H54 (cell line): ENCODE measurements around the gene PPP1R2.

ENCODE experiments used
- DNase-seq: peaks from one replicate; pipeline ENCODE4 v3.0.0; 2011; ENCODE audit warnings: low spot score, mixed read lengths; ENCODE audit not compliant: insufficient read length
- FAIRE-seq: peaks from 3 replicates; lab custom pipeline; 2011; peaks lifted over from hg19 to GRCh38; lab: Jason Lieb, UNC
- POLR2A ChIP-seq: IDR thresholded peaks from 2 replicates; pipeline ENCODE4 v1.6.1; 2011; ENCODE audit warnings: low read depth, mild to moderate bottlenecking, low read length

The PPP1R2 gene

DNA sequence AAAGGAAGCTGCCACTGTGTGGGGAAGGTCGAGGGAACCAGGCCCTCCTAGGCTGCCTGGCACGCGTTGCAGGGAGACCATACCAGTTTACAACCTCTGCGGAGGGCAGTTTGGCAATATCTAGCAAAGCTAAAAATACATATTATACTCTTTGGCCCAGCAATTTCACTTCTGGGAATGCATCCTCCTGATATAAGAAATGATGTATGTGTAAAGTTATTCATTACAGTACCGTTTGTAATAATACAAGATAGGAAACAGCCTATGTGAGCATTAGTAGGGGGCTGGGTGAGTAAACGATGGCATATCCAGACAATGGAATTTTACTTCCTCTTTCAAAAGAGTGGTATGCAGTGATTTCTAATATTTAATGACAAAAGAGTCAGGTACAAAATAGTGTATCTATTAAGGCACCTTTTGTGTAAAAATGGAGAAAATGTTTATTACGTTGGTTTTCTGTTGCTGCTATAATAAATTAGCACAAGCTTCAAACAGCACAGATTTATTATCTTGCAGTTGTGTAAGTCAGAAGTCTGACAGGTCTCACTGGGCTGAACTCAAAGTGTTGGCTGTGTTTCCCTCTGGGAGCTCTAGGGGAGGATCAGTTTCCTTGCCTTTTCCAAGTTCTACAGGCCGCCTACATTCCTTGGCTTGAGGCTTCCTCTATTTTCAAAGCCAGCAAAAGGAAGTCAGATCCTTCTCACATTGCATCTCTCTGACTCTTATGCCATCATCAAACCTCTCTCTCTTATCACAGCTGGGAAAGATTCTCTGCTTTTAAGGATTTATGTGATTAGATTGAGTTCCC, 31.6 kb upstream of the PPP1R2 start:
- FAIRE-seq: no peak
- DNase-seq: no peak
- no peak for TF ChIP-seq POLR2A

DNA sequence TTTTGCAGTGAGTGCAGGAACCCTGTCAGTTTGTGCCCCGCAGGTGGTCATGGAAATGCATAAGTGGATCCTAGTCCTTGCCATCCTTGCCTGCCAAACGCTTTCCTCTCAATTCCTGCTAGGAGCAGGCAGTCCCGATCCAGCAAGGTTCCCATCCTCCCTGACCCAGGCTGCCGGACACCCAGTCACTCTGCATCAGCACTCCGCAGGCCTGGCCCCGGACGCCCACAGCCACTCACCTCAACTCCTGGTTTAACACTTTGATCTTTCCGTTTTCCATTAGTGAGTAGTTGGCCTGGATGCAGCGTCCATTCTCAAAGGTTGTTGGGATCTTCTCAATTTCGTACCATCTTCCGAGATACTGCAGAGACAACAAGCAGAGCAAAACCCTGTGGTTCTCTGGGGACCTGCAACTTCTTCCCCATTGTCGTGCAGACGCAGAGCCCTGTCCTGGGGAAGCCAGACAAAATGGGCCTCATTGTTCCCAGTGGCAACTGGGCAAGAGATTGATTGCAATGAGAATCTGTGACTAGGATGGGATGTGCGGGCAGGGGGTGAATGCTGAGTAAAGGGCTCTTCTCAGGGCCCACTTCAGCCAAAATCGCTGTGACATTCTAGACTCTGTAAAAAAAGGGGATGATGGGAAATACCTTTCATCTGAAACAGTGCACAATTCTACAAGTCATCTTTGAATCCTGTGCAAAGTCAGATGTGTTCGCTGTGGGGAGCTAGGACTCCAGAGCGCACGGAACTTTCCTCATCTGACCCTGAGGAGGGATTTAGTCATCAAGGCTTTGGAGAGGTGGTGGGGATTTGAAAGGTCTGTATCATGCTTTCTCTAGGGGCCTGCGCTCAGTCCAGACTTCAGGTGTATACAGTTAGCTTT, 30.7 kb upstream of the PPP1R2 start:
- no peak for TF ChIP-seq POLR2A
- FAIRE-seq: no peak
- no peak for DNase-seq

DNA sequence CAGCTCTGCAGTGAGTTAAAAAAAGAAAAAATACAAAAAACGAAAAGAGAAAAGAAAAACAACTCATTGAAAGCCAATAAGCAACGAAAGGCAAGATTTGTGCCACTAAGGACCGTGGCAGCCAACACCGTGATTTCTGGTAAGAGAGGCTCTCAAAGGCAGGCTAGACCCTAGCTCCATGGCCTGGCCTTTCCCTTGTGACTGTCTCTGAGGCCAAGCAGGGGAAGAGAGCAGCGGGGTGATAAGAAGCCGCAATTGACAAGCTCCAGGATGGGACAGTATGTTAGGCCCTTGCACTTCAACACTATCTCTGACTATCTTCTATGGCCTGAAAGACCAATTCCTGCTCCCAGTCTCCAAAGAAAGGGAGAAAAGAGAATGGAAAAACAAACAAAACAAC, 28.2 kb upstream of the PPP1R2 start:
- FAIRE-seq: no peak
- TF ChIP-seq POLR2A: no peak
- DNase-seq: no peak

DNA sequence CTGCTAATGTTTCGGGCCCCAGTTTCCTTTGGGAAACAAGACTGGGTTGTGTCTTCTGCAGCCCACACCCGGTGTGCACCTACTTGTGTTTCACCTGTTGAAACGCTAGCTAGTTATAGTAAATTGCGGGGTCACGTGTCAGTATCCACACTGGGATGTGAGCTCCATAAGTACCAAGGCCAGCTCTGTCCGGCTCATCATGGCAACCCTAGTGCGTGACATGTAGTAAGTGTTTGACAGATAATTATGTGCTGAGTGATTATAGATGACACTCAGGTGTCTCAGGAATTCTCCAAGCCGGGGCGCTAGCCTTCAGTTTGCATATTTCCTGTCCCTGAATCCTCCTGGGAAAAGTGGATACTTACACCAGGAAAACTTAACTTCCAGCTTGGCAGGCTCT, 27.8 kb upstream of the PPP1R2 start:
- no peak for DNase-seq
- no peak for TF ChIP-seq POLR2A
- no peak for FAIRE-seq

DNA sequence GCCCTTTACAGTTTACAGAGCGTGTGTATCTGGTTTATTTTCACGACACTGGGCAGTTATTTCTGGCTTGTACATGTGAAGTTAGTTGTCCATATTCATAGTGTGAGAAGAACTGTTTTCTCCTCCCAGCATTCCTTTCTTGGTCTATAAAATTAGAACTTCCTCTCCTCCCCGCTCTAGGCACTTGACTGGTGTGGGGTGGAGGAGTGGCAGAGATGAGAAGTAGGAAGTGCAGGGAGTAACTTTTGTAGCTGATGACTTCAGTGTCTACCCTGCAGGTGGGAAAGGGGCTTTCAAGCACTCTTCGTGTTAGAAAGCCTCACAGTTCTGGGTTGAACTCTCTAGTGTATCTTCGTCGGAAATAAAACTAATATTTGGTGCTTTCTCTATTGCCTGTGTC, 27.2 kb upstream of the PPP1R2 start:
- FAIRE-seq (no peak), DNase-seq (no peak)
- TF ChIP-seq POLR2A: no peak

DNA sequence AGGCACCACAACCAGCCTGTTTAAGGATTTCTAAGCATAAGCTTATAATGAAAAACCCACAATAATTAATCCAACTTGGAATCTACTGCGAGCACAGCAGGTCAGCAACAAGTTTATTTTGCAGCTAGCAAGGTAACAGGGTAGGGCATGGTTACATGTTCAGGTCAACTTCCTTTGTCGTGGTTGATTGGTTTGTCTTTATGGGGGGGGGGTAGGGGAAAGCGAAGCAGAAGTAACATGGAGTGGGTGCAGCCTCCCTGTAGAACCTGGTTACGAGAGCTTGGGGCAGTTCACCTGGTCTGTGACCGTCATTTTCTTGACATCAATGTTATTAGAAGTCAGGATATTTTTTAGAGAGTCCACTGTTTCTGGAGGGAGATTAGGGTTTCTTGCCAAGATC, 25.5 kb upstream of the PPP1R2 start:
- FAIRE-seq: no peak

DNA sequence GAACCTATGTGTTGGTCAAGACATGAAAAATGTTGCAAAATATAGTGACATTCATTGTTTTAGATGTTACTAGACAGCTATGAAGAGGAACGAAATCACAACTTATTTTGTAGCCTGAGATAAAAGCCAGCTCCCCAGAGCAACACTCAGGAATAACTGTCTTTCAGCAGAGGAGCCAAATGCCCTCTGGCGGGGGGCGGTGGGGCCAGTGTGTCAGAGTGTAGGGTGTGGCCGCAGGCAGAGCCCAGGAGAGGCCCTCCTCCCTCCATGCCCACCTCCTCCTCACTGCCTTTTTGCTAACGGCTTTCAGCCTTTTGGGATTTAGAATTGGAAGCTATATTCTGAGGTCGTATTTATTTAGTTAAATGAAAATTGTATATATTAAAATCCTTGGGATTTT, 23.7 kb upstream of the PPP1R2 start:
- TF ChIP-seq POLR2A: no peak
- DNase-seq (peak; percentile 30), FAIRE-seq (peak; percentile 23)

More for the DNA sequence above, 25.5 kb upstream of the PPP1R2 start:
- DNase-seq: no peak
- TF ChIP-seq POLR2A: no peak

DNA sequence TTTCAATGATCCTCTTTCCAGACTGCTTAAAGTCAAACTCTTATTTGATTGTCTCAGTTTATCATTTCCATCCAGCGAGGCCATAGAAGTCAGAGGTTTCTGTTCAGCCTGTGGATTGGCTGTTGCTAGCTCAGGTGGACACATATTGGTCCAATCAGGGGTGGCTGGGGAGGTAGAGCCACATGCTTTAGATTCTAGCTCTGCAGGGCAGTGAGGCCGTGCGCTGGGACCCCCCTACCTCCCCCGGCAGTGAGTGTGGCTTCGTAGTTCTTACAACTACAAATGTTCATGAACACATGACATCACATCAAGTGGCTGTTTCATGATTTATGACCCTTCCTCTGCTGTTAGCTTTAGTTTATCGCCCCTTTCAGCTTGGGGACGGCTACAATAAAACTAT, 22.6 kb upstream of the PPP1R2 start:
- no peak for TF ChIP-seq POLR2A
- no peak for FAIRE-seq
- no peak for DNase-seq

DNA sequence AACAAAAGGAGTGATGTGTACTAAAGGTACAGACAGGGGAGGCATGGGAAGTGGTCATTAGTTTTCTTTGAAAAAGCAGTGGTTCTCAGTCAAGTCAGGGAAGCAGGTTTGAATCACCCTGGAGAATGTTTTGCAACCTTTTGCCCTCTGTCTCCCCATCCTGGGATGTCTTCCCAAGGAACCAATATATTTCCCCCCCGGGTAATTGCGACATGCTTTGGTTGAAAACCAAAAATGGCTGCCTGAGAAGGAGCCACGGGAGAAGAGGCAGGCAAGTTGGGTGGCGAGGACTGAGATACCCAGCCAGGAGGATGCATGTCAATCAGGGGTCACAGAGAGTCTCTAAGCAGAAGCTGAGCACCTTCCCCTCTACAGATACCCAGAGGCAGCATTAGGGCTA, 20.2 kb upstream of the PPP1R2 start:
- DNase-seq (no peak), FAIRE-seq (no peak)
- no peak for TF ChIP-seq POLR2A

DNA sequence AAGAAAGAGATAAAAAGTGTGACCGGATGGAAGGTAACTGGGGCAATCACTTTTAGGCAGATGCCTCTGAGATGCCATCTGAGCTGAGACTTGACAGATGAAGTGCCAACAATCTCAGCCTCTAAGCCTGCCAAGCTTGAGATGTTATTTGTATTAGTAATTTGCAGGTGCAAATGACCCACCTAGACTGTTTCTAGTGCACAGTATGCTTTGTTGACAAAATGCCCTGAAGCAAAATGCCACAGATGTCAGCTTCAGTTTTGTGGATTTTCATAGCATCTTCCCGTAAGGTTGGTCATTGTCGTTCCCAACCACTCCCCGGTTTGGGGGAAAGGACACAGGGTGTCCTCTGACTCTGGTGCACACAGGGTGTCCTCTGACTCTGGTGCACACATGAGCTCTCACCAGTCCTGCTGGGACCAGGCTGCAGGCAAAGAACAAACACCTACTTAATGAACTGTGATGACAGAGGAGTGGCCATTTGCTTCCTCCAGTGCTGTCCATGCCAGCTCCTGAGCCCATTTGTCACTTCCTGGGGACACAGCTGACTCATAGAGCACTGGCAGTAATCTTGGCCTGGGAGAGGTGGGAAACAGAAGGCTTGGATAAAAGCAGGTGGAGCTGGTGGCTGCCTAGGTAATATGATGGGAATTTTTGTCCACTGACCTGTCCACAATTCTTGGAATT, 16.7 kb upstream of the PPP1R2 start:
- FAIRE-seq (no peak), DNase-seq (no peak)
- TF ChIP-seq POLR2A: no peak

DNA sequence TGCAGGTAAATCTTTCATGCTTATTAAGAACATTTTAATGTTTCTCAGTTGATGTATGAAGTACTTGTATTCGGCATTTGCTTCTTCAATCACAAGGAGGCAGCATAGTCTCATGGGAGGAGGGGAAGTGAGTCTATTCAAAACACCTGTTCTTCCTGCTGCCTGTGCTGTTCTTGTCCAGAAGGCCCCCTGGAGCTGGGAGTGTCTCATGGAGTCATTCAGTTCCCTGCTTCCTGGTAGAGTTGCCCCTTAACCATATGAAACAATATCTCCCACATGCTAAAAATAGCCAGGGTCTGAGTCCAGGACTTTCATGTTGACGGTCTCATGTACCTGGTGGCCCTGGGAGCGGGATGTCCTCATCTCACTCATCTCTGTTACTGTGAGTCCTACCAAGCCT, 15.5 kb upstream of the PPP1R2 start:
- no peak for TF ChIP-seq POLR2A
- FAIRE-seq (no peak), DNase-seq (no peak)

DNA sequence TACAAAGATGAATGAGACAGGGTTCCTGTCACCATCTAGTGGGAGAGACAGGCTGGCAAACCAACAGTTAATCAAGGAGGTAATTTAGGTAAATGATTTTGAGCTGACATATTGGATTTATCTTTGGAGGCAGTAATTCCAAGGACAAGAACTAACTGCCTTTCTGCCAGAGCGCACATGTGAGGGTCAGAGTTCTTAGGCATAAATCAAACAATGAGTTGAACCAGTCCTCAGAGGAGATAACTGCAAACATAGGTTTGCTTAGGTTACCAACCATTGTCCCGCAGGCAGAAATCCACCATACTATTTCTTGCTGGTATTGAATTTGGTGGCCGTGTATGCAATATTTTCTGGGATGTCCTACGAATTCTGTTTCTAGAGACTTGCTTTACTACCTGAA, 14.2 kb upstream of the PPP1R2 start:
- FAIRE-seq (no peak), DNase-seq (no peak)
- TF ChIP-seq POLR2A: no peak

DNA sequence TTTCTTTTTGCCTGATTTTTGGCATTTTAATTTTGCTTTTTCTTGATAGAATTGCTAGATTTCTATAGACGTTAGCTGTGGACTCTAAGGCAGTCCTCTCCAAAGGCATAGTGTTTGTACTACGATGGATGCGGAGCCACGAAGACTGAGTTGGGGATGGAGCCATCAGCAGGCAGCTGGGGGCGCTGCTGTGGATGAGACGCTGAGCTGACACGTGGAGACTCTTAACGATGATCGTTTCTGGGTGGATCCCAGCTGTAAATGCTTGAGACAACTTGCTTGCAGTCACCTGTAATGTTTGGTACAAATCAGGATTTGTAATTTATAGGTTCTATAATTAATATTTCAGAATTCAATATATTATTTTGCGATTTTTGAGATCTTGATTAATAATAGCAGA, 13.3 kb upstream of the PPP1R2 start:
- no peak for TF ChIP-seq POLR2A
- DNase-seq (no peak), FAIRE-seq (no peak)

DNA sequence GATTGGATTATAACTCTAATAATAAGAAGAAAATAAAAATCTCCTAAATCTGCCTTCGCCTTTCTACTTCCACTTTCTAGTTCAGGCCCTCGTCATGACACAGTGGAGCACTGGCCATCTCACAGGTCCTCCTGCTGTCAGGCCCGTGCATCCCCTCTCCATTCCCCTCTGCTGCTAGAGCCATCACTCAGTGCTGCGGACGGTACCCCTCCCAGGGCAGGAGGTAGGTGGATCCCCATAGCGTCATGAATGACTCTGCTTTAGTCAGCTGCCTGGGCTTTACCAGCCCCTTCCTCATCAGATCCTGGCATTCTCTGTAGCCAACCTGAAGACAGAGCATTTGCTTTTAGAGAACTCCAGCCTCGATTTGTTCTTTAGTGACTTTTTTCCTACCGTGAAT, 12.0 kb upstream of the PPP1R2 start:
- FAIRE-seq (no peak), DNase-seq (no peak)
- no peak for TF ChIP-seq POLR2A
